SU-DHL-6 (cell line): ENCODE results near the gene SERINC4.

ENCODE experiments used
- H2AFZ ChIP-seq: fragments of 200-600 bp; sonication (generic); 2 replicates; pipeline ENCODE4 v1.6.1; 2014; ENCODE audit warnings: low read depth, mild to moderate bottlenecking, moderate library complexity, mixed read lengths, antibody characterized with exemption, low read length; ENCODE audit not compliant: severe bottlenecking
- H3F3A ChIP-seq: fragments of 200-600 bp; shearing (Covaris generic); 2 replicates; pipeline ENCODE4 v1.6.0; 2016; ENCODE audit warnings: antibody characterized with exemption, mild to moderate bottlenecking; ENCODE audit not compliant: insufficient read depth
- H3K27ac ChIP-seq: fragments of 200-600 bp; sonication (generic); 2 replicates; pipeline ENCODE4 v1.5.1; 2016; ENCODE audit warnings: low read depth, mild to moderate bottlenecking, low read length, moderate library complexity, mixed read lengths
- H3K27me3 ChIP-seq: fragments of 200-600 bp; sonication (generic), shearing (Covaris generic); 2 replicates; pipeline ENCODE4 v1.6.0; 2014; ENCODE audit warnings: mild to moderate bottlenecking, low read length
- H3K36me3 ChIP-seq: fragments of 200-600 bp; sonication (generic); 2 replicates; pipeline ENCODE4 v1.6.1; 2014; ENCODE audit warnings: mild to moderate bottlenecking, low read length, mixed read lengths
- H3K4me2 ChIP-seq: fragments of 300-600, 200-600 bp; shearing (Covaris generic), sonication (generic); 2 replicates; pipeline ENCODE4 v1.6.0; 2014; ENCODE audit warnings: low read length, low read depth, mild to moderate bottlenecking; ENCODE audit not compliant: poor library complexity, severe bottlenecking
- H3K4me3 ChIP-seq: fragments of 200-600 bp; sonication (generic); 2 replicates; pipeline ENCODE4 v1.5.1; 2014; ENCODE audit warnings: antibody characterized with exemption, low read length, mild to moderate bottlenecking, mixed read lengths; ENCODE audit not compliant: insufficient read depth, poor library complexity, severe bottlenecking
- H3K79me2 ChIP-seq: fragments of 200-600 bp; sonication (generic); 2 replicates; pipeline ENCODE4 v1.6.1; 2014; ENCODE audit warnings: mild to moderate bottlenecking, low read length, moderate library complexity; ENCODE audit not compliant: insufficient read depth
- H3K9ac ChIP-seq: fragments of 200-600 bp; sonication (generic); 2 replicates; pipeline ENCODE4 v1.7.0; 2014; ENCODE audit warnings: mild to moderate bottlenecking, low read length
- H3K9me2 ChIP-seq: fragments of 200-600 bp; sonication (generic); replicated peaks from 2 replicates; pipeline ENCODE4 v1.6.1; 2014; ENCODE audit warnings: low read length; ENCODE audit not compliant: insufficient read depth
- H3K9me3 ChIP-seq: fragments of 200-600 bp; sonication (generic); 2 replicates; pipeline ENCODE4 v1.6.1; 2014; ENCODE audit warnings: low read length, mixed read lengths; ENCODE audit not compliant: insufficient read depth
- H4K20me1 ChIP-seq: fragments of 200-600 bp; sonication (generic); 2 replicates; pipeline ENCODE4 v1.6.1; 2014; ENCODE audit warnings: low read depth, mild to moderate bottlenecking, antibody characterized with exemption, low read length, moderate library complexity, mixed read lengths
- EZH2phosphoT487 ChIP-seq: fragments of 200-600 bp; sonication (generic), shearing (Covaris generic); conservative IDR thresholded peaks from 2 replicates; pipeline ENCODE4 v1.6.1; 2018; ENCODE audit warnings: mild to moderate bottlenecking, antibody characterized with exemption, low read length, moderate library complexity, mixed read lengths
- TF ChIP-seq, protein P1 (sequence below): fragments of 200-600 bp; sonication (generic); IDR thresholded peaks from one replicate; pipeline ENCODE4 v1.5.1; 2017; ENCODE audit warnings: antibody characterized with exemption, mild to moderate bottlenecking, low read length, moderate library complexity; ENCODE audit not compliant: insufficient read depth, poor library complexity, severe bottlenecking

The SERINC4 gene

GRCh38 chr15:43789409-43789808, 10.6 kb downstream of the SERINC4 start:
- Histone ChIP-seq H3K9ac (peak overlapping the region; percentile 50), H3F3A (peaks cover 50% of the 10 kb centered on the region), H3K4me2 (peak overlapping the region; percentile 65), H4K20me1 (no peaks in the 10 kb centered on the region), H3K9me3 (no peaks in the 10 kb centered on the region), H2AFZ (no peak overlapping the region), H3K9me2 (no peaks in the 10 kb centered on the region), H3K36me3 (peaks cover 7% of the 10 kb centered on the region), H3K4me3 (no peak overlapping the region), H3K27ac (peak overlapping the region; percentile 99), H3K27me3 (no peaks in the 10 kb centered on the region), H3K79me2 (peaks cover 21% of the 10 kb centered on the region)
- TF ChIP-seq, protein P1, sequence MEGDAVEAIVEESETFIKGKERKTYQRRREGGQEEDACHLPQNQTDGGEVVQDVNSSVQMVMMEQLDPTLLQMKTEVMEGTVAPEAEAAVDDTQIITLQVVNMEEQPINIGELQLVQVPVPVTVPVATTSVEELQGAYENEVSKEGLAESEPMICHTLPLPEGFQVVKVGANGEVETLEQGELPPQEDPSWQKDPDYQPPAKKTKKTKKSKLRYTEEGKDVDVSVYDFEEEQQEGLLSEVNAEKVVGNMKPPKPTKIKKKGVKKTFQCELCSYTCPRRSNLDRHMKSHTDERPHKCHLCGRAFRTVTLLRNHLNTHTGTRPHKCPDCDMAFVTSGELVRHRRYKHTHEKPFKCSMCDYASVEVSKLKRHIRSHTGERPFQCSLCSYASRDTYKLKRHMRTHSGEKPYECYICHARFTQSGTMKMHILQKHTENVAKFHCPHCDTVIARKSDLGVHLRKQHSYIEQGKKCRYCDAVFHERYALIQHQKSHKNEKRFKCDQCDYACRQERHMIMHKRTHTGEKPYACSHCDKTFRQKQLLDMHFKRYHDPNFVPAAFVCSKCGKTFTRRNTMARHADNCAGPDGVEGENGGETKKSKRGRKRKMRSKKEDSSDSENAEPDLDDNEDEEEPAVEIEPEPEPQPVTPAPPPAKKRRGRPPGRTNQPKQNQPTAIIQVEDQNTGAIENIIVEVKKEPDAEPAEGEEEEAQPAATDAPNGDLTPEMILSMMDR, result no peak
- no peak for TF ChIP-seq EZH2phosphoT487

GRCh38 chr15:43779016-43779415, 21.0 kb downstream of the SERINC4 start:
- Histone ChIP-seq H3F3A (peaks cover 58% of the 10 kb centered on the region), H3K9ac (no peak overlapping the region; the same call in 1 of the 2 replicates), H2AFZ (no peak overlapping the region), H3K4me3 (no peak overlapping the region), H3K27ac (peak overlapping the region; percentile 53), H4K20me1 (no peaks in the 10 kb centered on the region), H3K36me3 (peaks cover 12% of the 10 kb centered on the region), H3K79me2 (peaks cover 27% of the 10 kb centered on the region), H3K27me3 (no peaks in the 10 kb centered on the region), H3K9me2 (no peaks in the 10 kb centered on the region), H3K9me3 (no peaks in the 10 kb centered on the region), H3K4me2 (peak overlapping the region; percentile 31)
- TF ChIP-seq EZH2phosphoT487, result no peak
- TF ChIP-seq, protein P1, result no peak

- H3K36me3 ChIP-seq, result peaks cover 24% of the 10 kb centered on the region
- TF ChIP-seq EZH2phosphoT487, result no peak
- TF ChIP-seq, protein P1, result peak; percentile 87
- peak overlapping the region; percentile 98 for H3K27ac ChIP-seq
- H2AFZ ChIP-seq, result peak overlapping the region; percentile 58
- peak overlapping the region; percentile 98 for H3K9ac ChIP-seq
- peak overlapping the region; percentile 100 for H3K4me2 ChIP-seq
- no peaks in the 10 kb centered on the region for H3K27me3 ChIP-seq
- no peaks in the 10 kb centered on the region for H3K9me2 ChIP-seq
- H3K4me3 ChIP-seq, result peak overlapping the region; percentile 76
- no peaks in the 10 kb centered on the region for H3K9me3 ChIP-seq
- peaks cover 73% of the 10 kb centered on the region for H3F3A ChIP-seq
- peaks cover 27% of the 10 kb centered on the region for H3K79me2 ChIP-seq
- H4K20me1 ChIP-seq, result no peaks in the 10 kb centered on the region
Observed at GRCh38 chr15:43777267-43777914, 22.6 kb downstream of the SERINC4 start.
